IPS-15b (cell line): ENCODE data around the gene LGALS9.
"Not testable (repeated sequence)": the region's sequence is repeated elsewhere in the genome, so short reads cannot be mapped to it uniquely, and the experiment has no call there.

Source experiments
- H3K27me3 ChIP-seq: one replicate; pipeline ENCODE4 v1.6.1; 2013; ENCODE audit warnings: low read length; ENCODE audit not compliant: control insufficient read depth, insufficient read depth
- H3K36me3 ChIP-seq: one replicate; pipeline ENCODE4 v1.6.1; 2013; ENCODE audit warnings: low read length; ENCODE audit not compliant: control insufficient read depth, insufficient read depth
- H3K4me1 ChIP-seq: one replicate; pipeline ENCODE4 v1.6.1; 2013; ENCODE audit warnings: mild to moderate bottlenecking, low read length; ENCODE audit not compliant: control insufficient read depth, insufficient read depth
- H3K4me3 ChIP-seq: one replicate; pipeline ENCODE4 v1.5.1; 2013; ENCODE audit warnings: low read depth, low read length
- H3K9ac ChIP-seq: one replicate; pipeline ENCODE4 v1.6.1; 2013; ENCODE audit warnings: low read depth, mild to moderate bottlenecking, low read length
- H3K9me3 ChIP-seq: one replicate; pipeline ENCODE4 v1.6.1; 2013; ENCODE audit warnings: mild to moderate bottlenecking, low read length; ENCODE audit not compliant: control insufficient read depth, insufficient read depth

The LGALS9 gene

DNA sequence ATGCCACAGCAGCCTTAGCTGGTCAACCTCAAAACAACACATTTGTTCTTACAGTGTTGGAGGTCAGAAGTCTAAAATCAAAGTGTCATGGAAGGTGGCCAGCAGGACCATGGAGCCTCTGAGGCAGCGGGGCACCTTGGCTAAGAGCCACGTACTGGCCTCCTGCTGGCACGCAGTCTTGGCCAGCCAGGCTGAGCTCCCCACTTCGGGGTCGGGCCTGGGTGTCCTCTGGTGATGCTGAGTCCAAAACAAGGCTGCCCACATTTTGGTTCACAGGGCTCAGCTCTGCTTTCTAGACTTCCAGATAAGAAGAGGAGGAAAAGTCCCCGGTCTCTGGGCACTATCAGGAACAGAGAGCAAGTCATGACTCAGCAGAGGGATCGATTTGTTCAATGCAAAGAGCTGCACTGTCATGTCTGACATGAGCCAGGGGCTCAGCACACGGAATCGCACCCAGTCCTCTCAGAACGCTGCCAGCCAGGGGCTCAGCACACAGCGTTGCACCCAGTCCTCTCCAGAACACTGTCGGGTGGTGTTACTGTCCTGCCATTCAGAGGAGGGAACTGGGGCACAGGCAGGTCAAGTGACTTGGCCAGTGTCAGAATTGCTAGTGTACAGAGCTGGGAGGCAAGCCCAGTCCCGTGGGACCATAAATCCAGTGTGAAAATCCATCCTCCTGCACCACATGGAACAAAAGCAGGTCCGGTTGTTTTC lies 2.5 kb downstream of the LGALS9 start:
- H3K4me1 ChIP-seq: no peaks in the 10 kb centered on the region
- no peaks in the 10 kb centered on the region for H3K9me3 ChIP-seq
- H3K27me3 ChIP-seq: no peaks in the 10 kb centered on the region
- no peaks in the 10 kb centered on the region for H3K36me3 ChIP-seq
- H3K9ac ChIP-seq: no peak overlapping the region
- no peak overlapping the region for H3K4me3 ChIP-seq

DNA sequence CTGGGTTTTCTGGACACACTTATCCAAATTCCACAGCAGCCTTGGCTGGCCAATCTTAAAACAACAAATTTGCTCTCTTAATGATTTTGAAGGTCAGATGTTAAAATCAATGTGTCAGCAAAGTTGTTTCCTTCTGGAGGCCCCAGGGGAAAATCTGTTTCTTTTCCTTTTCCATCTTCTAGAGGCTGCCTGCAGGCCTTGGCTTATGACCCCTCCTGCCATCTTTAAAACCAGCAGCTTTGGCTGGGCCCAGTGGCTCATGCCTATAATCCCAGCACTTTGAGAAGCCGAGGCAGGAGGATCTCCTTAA lies 3.0 kb downstream of the LGALS9 start:
- no peaks in the 10 kb centered on the region for H3K36me3 ChIP-seq
- no peak overlapping the region for H3K9ac ChIP-seq
- no peak overlapping the region for H3K4me3 ChIP-seq
- no peaks in the 10 kb centered on the region for H3K9me3 ChIP-seq
- H3K4me1 ChIP-seq: no peaks in the 10 kb centered on the region
- no peaks in the 10 kb centered on the region for H3K27me3 ChIP-seq

DNA sequence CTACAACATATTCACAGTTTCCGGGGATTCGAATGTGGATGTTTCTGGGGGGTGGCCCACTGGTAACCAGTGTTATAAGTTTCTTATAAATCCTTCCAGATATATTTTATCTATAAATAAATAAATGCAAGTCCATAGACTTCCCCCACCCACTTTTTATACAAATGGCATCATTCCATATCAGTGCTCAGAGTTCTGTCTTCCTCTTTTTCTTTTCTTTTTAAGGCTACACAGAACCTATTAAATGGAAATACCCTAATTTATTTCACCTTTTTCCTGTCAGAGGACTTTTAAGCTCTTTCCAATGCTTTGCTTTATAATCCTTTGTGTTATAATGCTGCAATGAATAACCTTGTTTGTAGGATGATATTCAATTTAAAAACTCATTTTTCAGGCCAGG lies 3.8 kb downstream of the LGALS9 start:
- H3K4me3 ChIP-seq: no peak overlapping the region
- no peaks in the 10 kb centered on the region for H3K27me3 ChIP-seq
- no peaks in the 10 kb centered on the region for H3K4me1 ChIP-seq
- no peaks in the 10 kb centered on the region for H3K9me3 ChIP-seq
- no peaks in the 10 kb centered on the region for H3K36me3 ChIP-seq
- no peak overlapping the region for H3K9ac ChIP-seq

GRCh38 chr17:27635275-27635823 lies 4.4 kb downstream of the LGALS9 start:
- Histone ChIP-seq H3K36me3 (no peaks in the 10 kb centered on the region), H3K9ac (no peak overlapping the region), H3K9me3 (no peaks in the 10 kb centered on the region), H3K4me3 (no peak overlapping the region), H3K4me1 (no peaks in the 10 kb centered on the region), H3K27me3 (no peaks in the 10 kb centered on the region)

DNA sequence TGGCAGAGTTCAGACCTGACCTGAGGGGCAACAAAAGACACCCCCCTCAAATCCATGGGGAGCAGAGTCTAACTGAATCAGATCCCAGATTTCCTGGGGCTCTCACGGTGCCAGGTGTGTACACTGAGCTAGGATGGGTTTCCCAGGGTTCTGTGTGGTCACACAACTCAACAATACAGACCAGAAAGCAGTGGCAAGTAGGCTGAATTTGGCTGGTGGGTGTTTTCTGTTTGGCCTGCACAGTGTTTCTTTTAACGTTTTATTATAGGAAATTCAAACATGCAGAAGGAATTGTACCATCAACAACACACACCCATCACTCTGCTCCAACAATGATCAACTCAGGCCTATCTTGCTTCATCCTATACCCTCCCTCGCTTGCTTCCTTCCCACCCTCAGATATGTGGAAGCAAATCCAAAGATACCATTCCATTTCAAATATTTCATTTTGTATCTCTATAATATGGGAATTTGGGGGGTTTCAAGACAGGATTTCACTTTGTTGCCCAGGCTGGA lies 5.1 kb downstream of the LGALS9 start:
- H3K27me3 ChIP-seq, H3K9ac ChIP-seq, H3K4me3 ChIP-seq, H3K4me1 ChIP-seq, H3K36me3 ChIP-seq, H3K9me3 ChIP-seq: not testable (repeated sequence)

DNA sequence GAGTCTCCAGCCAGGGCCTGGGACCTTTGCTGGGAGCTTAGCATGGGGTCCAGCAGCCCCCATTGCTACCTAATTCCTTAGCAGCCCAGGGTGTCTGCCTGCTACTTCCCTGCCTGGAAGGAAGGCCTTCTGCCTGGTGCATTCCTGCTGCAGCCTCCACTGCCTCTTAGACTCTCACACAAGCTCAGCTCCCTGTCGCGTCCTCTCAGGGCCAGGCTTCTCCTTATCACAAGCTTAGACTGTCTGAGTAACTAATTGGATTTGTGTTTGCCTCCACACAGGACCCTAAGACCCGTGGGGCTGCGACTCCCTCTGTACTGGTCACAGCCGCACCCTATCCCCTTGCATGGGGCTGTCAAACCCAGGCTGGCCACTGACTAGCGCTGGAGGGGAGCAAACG lies 6.8 kb downstream of the LGALS9 start:
- H3K36me3 ChIP-seq, H3K27me3 ChIP-seq, H3K9ac ChIP-seq, H3K4me1 ChIP-seq, H3K4me3 ChIP-seq, H3K9me3 ChIP-seq: not testable (repeated sequence)

GRCh38 chr17:27638415-27638914 lies 7.5 kb downstream of the LGALS9 start:
- not testable (repeated sequence) for H3K4me3 ChIP-seq, H3K36me3 ChIP-seq

DNA sequence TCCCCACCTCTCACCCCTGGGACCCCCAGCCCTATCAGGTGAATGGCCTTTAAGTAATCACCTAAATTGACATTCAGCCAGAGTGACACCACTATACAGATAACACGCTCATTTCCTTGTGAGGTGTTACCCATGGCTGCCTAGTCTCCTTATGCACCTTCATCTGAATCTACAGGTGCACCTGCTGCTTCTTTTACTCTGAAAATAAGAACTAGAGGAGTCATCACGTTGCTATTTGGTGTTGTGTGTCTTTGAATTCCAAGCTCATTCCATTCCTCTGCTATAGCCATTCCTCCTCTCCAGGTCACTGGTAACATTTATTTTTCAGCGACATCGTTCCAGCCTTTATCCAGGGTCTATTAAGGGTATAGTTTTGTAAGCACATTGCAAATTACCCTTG lies 9.8 kb downstream of the LGALS9 start:
- H3K4me1 ChIP-seq: no peaks in the 10 kb centered on the region
- H3K4me3 ChIP-seq: no peak overlapping the region
- no peak overlapping the region for H3K9ac ChIP-seq
- no peaks in the 10 kb centered on the region for H3K36me3 ChIP-seq
- no peaks in the 10 kb centered on the region for H3K27me3 ChIP-seq
- no peaks in the 10 kb centered on the region for H3K9me3 ChIP-seq

More at GRCh38 chr17:27638415-27638914, 7.5 kb downstream of the LGALS9 start:
- H3K9ac ChIP-seq, H3K4me1 ChIP-seq, H3K9me3 ChIP-seq, H3K27me3 ChIP-seq: not testable (repeated sequence)

- Histone ChIP-seq H3K9me3 (no peaks in the 10 kb centered on the region), H3K4me1 (no peaks in the 10 kb centered on the region), H3K27me3 (no peaks in the 10 kb centered on the region), H3K9ac (no peak overlapping the region), H3K4me3 (no peak overlapping the region), H3K36me3 (no peaks in the 10 kb centered on the region)
These were observed 13.6 kb downstream of the LGALS9 start for GRCh38 chr17:27644586-27644985.

DNA sequence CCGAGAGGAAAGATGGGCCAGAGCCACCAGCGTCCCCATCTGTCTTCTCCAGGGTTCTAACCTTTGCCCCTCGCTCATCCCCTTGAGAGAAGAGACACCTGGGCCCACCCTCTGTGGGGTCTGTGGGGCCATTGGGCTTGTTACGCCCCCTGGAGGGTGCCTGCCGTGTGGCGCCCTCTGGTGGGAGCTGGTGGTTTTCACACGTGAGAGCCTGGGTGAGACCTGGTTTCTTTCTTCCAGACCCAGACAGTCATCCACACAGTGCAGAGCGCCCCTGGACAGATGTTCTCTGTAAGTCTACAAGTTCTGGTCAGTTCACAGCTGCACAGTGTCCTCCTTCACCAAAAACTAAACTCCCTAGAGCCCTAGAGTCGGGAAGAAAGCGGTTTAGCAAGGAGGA lies 14.6 kb downstream of the LGALS9 start:
- not testable (repeated sequence) for H3K9me3 ChIP-seq, H3K27me3 ChIP-seq, H3K9ac ChIP-seq, H3K4me1 ChIP-seq, H3K36me3 ChIP-seq, H3K4me3 ChIP-seq

DNA sequence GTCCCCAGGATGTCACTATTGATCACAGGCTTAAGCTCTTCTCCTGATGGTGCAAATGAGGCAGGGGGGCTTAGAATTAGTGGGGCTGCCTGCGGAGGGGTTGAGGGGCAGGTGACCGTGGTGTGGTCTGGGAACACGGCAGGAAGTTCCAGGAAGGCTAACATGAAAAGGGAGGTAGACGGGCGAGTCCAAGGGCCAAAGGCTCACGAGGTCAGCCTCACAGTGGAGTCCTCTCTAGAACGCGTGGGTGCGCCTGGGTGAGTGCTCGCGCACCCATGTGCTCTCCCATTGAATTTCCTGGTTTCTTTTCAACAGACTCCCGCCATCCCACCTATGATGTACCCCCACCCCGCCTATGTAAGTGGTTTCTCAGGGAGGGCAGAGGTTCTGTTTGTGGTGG lies 15.2 kb downstream of the LGALS9 start:
- Histone ChIP-seq H3K4me3 (no peak overlapping the region), H3K4me1 (no peaks in the 10 kb centered on the region), H3K27me3 (no peaks in the 10 kb centered on the region), H3K9me3 (no peaks in the 10 kb centered on the region), H3K9ac (no peak overlapping the region), H3K36me3 (no peaks in the 10 kb centered on the region)

DNA sequence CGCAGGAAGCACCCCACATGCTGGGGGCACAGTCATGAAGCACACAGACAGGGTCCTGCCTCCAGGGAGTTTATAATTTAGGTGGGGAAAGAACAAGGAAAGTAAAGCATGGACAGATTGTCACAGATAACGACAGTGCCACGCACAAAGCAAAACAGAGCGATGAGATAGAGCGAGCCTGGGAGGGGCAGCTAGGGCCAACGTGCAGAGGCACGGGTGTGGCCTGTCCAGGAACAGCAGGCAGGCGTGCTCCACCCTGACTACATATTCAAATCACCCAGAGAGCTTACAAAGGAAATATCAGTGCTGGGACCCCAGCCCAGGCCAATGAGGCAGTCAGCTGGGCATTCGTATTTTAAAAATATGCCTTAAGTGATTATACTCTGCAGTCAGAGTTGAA lies 16.8 kb downstream of the LGALS9 start:
- no peaks in the 10 kb centered on the region for H3K27me3 ChIP-seq

More for the DNA sequence above, 16.8 kb downstream of the LGALS9 start:
- Histone ChIP-seq H3K36me3 (no peaks in the 10 kb centered on the region), H3K4me3 (no peak overlapping the region), H3K4me1 (no peaks in the 10 kb centered on the region), H3K9me3 (no peaks in the 10 kb centered on the region), H3K9ac (no peak overlapping the region)
